Suppressor macrophage treated with lipopolysaccharide for 4 hours (primary cell): Measurements from ENCODE around the gene CA11.

Experiments
- DNase-seq: peaks from one replicate; pipeline ENCODE4 v3.0.0-alpha.2; 2020

CA11 gene

GRCh38 chr19:48609571-48610108, 36.3 kb downstream of the CA11 start:
- DNase-seq: no peak

- peak; percentile 71 for DNase-seq
Observed at GRCh38 chr19:48608798-48609263, 37.2 kb downstream of the CA11 start.

- no peak for DNase-seq
Observed at GRCh38 chr19:48607359-48607755, 38.6 kb downstream of the CA11 start.

- DNase-seq: no peak
Observed at GRCh38 chr19:48606463-48607358, 39.3 kb downstream of the CA11 start, which contains the start of gene SPACA4. TSS of gene SPACA4 (plus strand) at chr19:48606742. CDS start at chr19:48606979, 237 bp downstream.

GRCh38 chr19:48603850-48604249, 42.1 kb downstream of the CA11 start:
- DNase-seq: no peak

- no peak for DNase-seq
Observed at GRCh38 chr19:48603449-48603848, 42.5 kb downstream of the CA11 start.

- DNase-seq: no peak
Observed at GRCh38 chr19:48603001-48603400, 43.0 kb downstream of the CA11 start.

GRCh38 chr19:48600679-48601417, 45.1 kb downstream of the CA11 start:
- no peak for DNase-seq

- no peak for DNase-seq
Observed at GRCh38 chr19:48598996-48599700, 46.8 kb downstream of the CA11 start.

GRCh38 chr19:48596679-48597465, 49.1 kb downstream of the CA11 start:
- no peak for DNase-seq

- DNase-seq: no peak
Observed at GRCh38 chr19:48596237-48596636, 49.8 kb downstream of the CA11 start.

GRCh38 chr19:48595833-48596232, 50.2 kb downstream of the CA11 start:
- no peak for DNase-seq

GRCh38 chr19:48595171-48595570, 50.8 kb downstream of the CA11 start:
- DNase-seq: no peak

GRCh38 chr19:48591021-48591420, 55.0 kb downstream of the CA11 start:
- peak; percentile 17 for DNase-seq

- DNase-seq: peak; percentile 91
Observed at GRCh38 chr19:48588670-48589401, 57.2 kb downstream of the CA11 start.
